ENCODE measurements around the gene SEC11A. TPM values are rescaled to one million over a fixed set of nuclear protein-coding genes. Genes with fewer than 3 reads are reported as not detected.
A peak's percentile ranks its signal among the peaks of the same experiment; 100 is the strongest.

Gene SEC11A
- 10 to 100 TPM; 79.7 to 81.2 TPM for total RNA-seq

DNA sequence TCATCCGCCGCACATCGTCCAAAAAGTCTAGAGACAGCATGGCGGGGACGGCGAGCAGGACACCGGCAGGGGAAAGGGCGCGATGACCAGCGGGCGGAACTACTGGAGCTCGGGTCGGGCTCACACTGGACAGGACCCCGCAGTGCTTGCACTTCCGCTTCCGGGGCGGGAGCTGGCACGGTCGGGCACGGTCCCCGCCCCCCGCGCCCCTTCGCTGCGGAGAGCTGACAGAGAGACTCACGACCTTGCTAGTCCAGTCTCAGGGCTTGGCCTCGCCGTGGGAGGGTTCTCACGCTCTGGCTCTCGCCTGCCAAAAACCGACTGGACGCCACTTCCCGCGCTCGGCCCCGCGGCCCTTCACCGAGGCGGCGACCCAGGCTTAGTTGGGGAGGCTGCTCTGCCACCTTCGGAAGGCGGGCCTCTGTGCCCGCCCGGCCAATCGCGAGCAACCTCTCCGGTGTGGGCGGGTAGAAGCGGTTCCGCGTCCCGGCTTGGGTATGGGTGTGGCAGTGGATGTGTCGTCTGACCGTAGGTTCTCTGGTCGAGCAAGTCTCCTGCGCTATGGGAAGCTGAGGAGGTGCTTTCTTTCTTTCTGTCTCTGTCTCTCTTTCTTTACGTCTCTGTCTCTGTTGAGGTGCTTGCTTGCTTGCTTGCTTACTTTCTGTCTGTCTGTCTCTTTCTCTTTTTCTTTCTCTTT lies at the start of gene SEC11A:
TSS of gene SEC11A (minus strand) at position 104 of the 697 bp plus-strand sequence. CDS start at position 40, 64 bp downstream.
- TF ChIP-seq, protein P1, sequence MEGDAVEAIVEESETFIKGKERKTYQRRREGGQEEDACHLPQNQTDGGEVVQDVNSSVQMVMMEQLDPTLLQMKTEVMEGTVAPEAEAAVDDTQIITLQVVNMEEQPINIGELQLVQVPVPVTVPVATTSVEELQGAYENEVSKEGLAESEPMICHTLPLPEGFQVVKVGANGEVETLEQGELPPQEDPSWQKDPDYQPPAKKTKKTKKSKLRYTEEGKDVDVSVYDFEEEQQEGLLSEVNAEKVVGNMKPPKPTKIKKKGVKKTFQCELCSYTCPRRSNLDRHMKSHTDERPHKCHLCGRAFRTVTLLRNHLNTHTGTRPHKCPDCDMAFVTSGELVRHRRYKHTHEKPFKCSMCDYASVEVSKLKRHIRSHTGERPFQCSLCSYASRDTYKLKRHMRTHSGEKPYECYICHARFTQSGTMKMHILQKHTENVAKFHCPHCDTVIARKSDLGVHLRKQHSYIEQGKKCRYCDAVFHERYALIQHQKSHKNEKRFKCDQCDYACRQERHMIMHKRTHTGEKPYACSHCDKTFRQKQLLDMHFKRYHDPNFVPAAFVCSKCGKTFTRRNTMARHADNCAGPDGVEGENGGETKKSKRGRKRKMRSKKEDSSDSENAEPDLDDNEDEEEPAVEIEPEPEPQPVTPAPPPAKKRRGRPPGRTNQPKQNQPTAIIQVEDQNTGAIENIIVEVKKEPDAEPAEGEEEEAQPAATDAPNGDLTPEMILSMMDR (IDR thresholded peaks at IDR 0.05) = no peak
- no peaks in the 10 kb centered on the region for H3K27me3 ChIP-seq
- H3K4me1 ChIP-seq = peaks cover 0 to 25% of the 10 kb centered on the region in 2 donors

DNA sequence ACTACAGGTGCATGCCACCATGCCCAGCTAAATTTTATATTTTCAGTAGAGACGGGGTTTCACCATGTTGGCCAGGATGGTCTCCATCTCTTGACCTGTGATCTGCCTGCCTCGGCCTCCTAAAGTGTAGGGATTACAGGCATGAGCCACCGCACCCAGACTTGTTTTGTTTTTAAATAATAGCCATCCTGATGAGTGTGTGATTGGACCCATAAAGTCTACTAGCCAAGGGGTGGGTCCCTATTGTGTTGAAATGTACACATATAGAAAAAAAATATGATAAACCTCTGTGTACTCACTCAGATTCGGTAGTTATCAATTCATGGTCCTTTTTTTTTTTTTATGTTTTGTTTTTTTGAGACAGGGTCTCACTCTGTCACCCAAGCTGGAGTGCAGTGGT lies 49.7 kb upstream of the SEC11A start:
- peaks cover 0 to 33% of the 10 kb centered on the region in 2 donors for H3K4me1 ChIP-seq
- no peaks in the 10 kb centered on the region for H3K27me3 ChIP-seq
- H3K27ac ChIP-seq = no peak overlapping the region
- H3K36me3 ChIP-seq = peaks cover 44% of the 10 kb centered on the region
- DNase-seq (ENCODE audit: low spot score) = no peak
- H3K9me3 ChIP-seq = no peaks in the 10 kb centered on the region
- TF ChIP-seq, protein P1 (IDR thresholded peaks at IDR 0.05) = no peak
- no peak overlapping the region for H3K4me3 ChIP-seq

More for the DNA sequence above, at the start of gene SEC11A:
- Histone ChIP-seq H3K4me3 (peak within 1 kb of the TSS; percentile 80 to 91), H3K27ac (peak within 1 kb of the TSS; percentile 93 to 94), H3K36me3 (peaks cover 5% of the 10 kb centered on the region), H3K9me3 (no peaks in the 10 kb centered on the region)
- peak; percentile 96 for DNase-seq (ENCODE audit: low spot score)

DNA sequence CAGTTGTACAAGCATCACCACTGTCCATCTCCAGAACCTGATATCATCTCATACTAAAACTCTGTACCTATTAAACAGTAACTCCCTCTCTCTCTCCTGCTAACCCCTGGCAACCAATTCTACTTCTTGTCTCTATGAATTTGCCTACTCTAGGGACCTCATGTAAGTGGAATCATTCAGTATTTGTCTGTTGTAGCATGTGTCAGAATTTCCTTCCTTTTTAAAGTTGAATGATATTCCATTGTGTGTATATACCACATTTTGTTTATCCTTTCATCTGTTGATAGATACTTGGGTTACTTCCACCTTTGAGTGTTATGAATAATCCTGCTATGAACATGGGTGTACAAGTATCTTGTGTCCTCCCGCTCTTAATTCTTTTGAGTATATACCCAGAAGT lies 49.0 kb upstream of the SEC11A start:
- no peaks in the 10 kb centered on the region for H3K9me3 ChIP-seq
- peaks cover 44% of the 10 kb centered on the region for H3K36me3 ChIP-seq
- H3K4me3 ChIP-seq = no peak overlapping the region
- TF ChIP-seq, protein P1 (IDR thresholded peaks at IDR 0.05) = no peak
- no peak overlapping the region for H3K27ac ChIP-seq
- H3K4me1 ChIP-seq = peaks cover 0 to 40% of the 10 kb centered on the region in 2 donors
- DNase-seq (ENCODE audit: low spot score) = no peak
- H3K27me3 ChIP-seq = no peaks in the 10 kb centered on the region

DNA sequence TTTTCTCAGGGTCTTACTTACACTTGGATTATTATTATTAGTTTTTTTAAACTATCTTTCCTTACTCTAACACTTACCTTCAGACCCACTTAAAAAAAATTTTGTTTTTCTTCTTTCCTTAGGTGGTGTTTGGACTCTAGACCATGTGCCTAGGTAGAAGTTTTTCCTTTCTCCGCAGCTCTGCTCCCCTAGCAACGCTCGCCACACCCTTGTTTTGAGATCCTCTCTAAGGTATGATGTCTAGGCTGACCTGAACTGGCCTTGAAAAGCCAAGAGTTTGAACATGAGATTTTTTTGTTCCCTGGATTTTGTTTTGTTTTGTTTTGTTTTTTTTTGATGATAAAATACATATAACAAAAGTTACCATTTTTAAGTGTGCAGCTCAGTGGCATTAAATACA lies 48.6 kb upstream of the SEC11A start:
- H3K4me1 ChIP-seq = peaks cover 0 to 42% of the 10 kb centered on the region in 2 donors
- H3K36me3 ChIP-seq = peaks cover 42% of the 10 kb centered on the region
- no peaks in the 10 kb centered on the region for H3K9me3 ChIP-seq
- H3K27me3 ChIP-seq = no peaks in the 10 kb centered on the region
- TF ChIP-seq, protein P1 (IDR thresholded peaks at IDR 0.05) = no peak
- no peak overlapping the region for H3K27ac ChIP-seq
- H3K4me3 ChIP-seq = no peak overlapping the region
- DNase-seq (ENCODE audit: low spot score) = no peak

DNA sequence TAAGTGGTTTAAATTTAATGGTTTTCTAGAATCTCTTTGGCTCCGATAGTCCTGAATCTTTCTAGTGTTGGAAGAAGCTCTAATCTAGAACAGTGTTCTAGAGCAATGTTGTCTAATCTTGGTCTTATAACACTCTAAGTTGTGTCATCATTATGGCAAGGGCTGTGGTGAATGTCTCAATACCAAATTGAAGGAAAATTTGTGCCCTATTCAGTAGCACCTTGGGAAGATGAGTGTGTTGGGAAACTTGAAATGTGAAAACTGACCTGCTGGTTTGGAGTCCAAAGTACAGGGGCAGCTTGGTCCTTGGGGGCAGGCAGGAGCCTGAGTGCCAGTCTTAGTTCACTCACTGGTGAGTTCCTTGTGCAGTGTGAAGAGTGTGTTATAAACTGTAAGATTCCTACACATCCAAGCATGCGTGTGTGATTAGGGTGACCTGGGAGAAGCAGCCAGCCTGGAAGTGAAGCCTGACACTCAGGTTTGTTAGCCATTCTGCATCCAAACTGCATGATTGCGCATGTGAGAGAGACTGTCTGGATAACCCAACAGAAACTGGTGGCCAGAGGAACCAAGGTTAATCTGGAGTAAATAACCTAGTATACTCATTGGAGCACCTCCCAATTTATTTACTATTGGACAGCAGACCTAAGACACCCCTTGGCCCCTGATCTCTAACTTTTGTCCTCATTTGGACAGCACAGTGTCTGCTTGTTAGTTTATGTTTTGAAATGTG lies 47.1 kb upstream of the SEC11A start:
- no peak overlapping the region for H3K4me3 ChIP-seq
- TF ChIP-seq, protein P1 (IDR thresholded peaks at IDR 0.05) = no peak
- H3K4me1 ChIP-seq = peaks cover 0 to 51% of the 10 kb centered on the region in 2 donors
- no peak overlapping the region for H3K27ac ChIP-seq
- peaks cover 27% of the 10 kb centered on the region for H3K36me3 ChIP-seq
- no peaks in the 10 kb centered on the region for H3K27me3 ChIP-seq
- H3K9me3 ChIP-seq = no peaks in the 10 kb centered on the region
- no peak for DNase-seq (ENCODE audit: low spot score)
